HepG2 (cell line): ENCODE measurements around the gene TRIAP1. TPM values are rescaled to one million over a fixed set of nuclear protein-coding genes. Genes with fewer than 3 reads are reported as not detected.

Experiments used
- CHD4 ChIP-seq: fragments of 200-600 bp; sonication (generic); IDR thresholded peaks from 2 replicates; pipeline ENCODE4 v1.7.0; 2017; ENCODE audit warnings: mild to moderate bottlenecking, low read length, borderline replicate concordance
- CREB1 ChIP-seq, 2 experiments: fragments of 450-650 bp in 1 of 2; IDR thresholded peaks; 2 replicates each; pipeline ENCODE4 v1.6.1; 2016 to 2017; ENCODE audit warnings: control low read depth in 1 of 2, mild to moderate bottlenecking in 1 of 2, missing compliant biosample characterization in 1 of 2, missing genetic modification characterization in 1 of 2
- DMAP1 ChIP-seq: IDR thresholded peaks from 2 replicates; pipeline ENCODE4 v1.6.1; 2016
- GATAD1 ChIP-seq: IDR thresholded peaks from 2 replicates; pipeline ENCODE4 v1.6.1; 2016; ENCODE audit warnings: missing genetic modification reagents, missing compliant biosample characterization
- KLF13 ChIP-seq: sonication (generic); formaldehyde crosslinking; IDR thresholded peaks from 2 replicates; pipeline ENCODE4 v1.4.0; 2020; ENCODE audit warnings: mild to moderate bottlenecking, missing genetic modification reagents
- NFIB ChIP-seq: sonication (generic); formaldehyde crosslinking; IDR thresholded peaks from 2 replicates; pipeline ENCODE4 v1.9.0; 2021; ENCODE audit warnings: missing genetic modification reagents, mild to moderate bottlenecking, borderline replicate concordance
- NR2F1 ChIP-seq, 2 experiments: fragments of 450-650 bp in 1 of 2; formaldehyde crosslinking in 1 of 2; IDR thresholded peaks; 2 replicates each; pipeline versions ENCODE4 v1.5.0 to v1.6.1; 2016 to 2020; ENCODE audit warnings: mild to moderate bottlenecking in 1 of 2, missing compliant biosample characterization in 1 of 2, missing genetic modification reagents in 1 of 2, moderate library complexity in 1 of 2
- PHF21A ChIP-seq: sonication (generic); formaldehyde crosslinking; IDR thresholded peaks from 2 replicates; pipeline ENCODE4 v1.5.0; 2020; ENCODE audit warnings: mild to moderate bottlenecking, missing genetic modification reagents
- PRPF4 ChIP-seq: fragments of 200-400 bp; formaldehyde crosslinking; IDR thresholded peaks from 2 replicates; pipeline ENCODE4 v1.6.1; 2016; ENCODE audit warnings: low read length, low read depth; ENCODE audit not compliant: poor library complexity, severe bottlenecking
- SCMH1 ChIP-seq: sonication (generic); formaldehyde crosslinking; IDR thresholded peaks from 2 replicates; pipeline ENCODE4 v1.9.0; 2021; ENCODE audit warnings: missing genetic modification reagents, mild to moderate bottlenecking, borderline replicate concordance
- YEATS2 ChIP-seq: sonication (generic); formaldehyde crosslinking; IDR thresholded peaks from 2 replicates; pipeline ENCODE4 v1.4.0; 2020; ENCODE audit warnings: missing genetic modification reagents, borderline replicate concordance
- ZBTB20 ChIP-seq: sonication (generic); formaldehyde crosslinking; IDR thresholded peaks from 2 replicates; pipeline ENCODE4 v1.8.1; 2023; ENCODE audit warnings: missing genetic modification reagents, low read depth, mild to moderate bottlenecking, borderline replicate concordance
- ZBTB8A ChIP-seq: sonication (generic); formaldehyde crosslinking; IDR thresholded peaks from 2 replicates; pipeline ENCODE4 v1.4.0; 2020; ENCODE audit warnings: mild to moderate bottlenecking, low read depth, missing genetic modification reagents, borderline replicate concordance
- ZKSCAN1 ChIP-seq: fragments of 150-350 bp; IDR thresholded peaks from 2 replicates; pipeline ENCODE4 v1.6.1; 2014; ENCODE audit warnings: low read length
- ZKSCAN8 ChIP-seq: IDR thresholded peaks from 2 replicates; pipeline ENCODE4 v1.6.1; 2016; ENCODE audit warnings: borderline replicate concordance, missing genetic modification reagents, missing compliant biosample characterization
- ZNF3 ChIP-seq: IDR thresholded peaks from 2 replicates; pipeline ENCODE4 v1.7.0; 2017; ENCODE audit warnings: inconsistent platforms
- ZNF350 ChIP-seq: sonication (generic); formaldehyde crosslinking; IDR thresholded peaks from 2 replicates; pipeline ENCODE4 v1.4.0; 2020; ENCODE audit warnings: mild to moderate bottlenecking, low read depth, missing genetic modification reagents, borderline replicate concordance
- ZNF605 ChIP-seq: sonication (generic); formaldehyde crosslinking; IDR thresholded peaks from 2 replicates; pipeline ENCODE4 v1.8.0; 2022; ENCODE audit warnings: mild to moderate bottlenecking, missing genetic modification reagents
- ZNF674 ChIP-seq: sonication (generic); formaldehyde crosslinking; IDR thresholded peaks from 2 replicates; pipeline ENCODE4 v1.5.0; 2020; ENCODE audit warnings: low read depth, mild to moderate bottlenecking, missing genetic modification reagents
- ZNF761 ChIP-seq: sonication (generic); formaldehyde crosslinking; conservative IDR thresholded peaks from 2 replicates; pipeline ENCODE4 v1.4.0; 2020; ENCODE audit warnings: mild to moderate bottlenecking, missing genetic modification reagents
- ZNF775 ChIP-seq: sonication (generic); formaldehyde crosslinking; IDR thresholded peaks from 2 replicates; pipeline ENCODE4 v1.4.0; 2020; ENCODE audit warnings: missing genetic modification reagents, mild to moderate bottlenecking, moderate library complexity, borderline replicate concordance
- polyA plus RNA-seq, 8 experiments: library from polyadenylated mRNA; depleted of rRNA in 3 of 8; stranded (reverse) in 7 of 8; unstranded in 1 of 8; fragments of >200 nt; fragmentation: Illumina TruSeq in 4 of 8; extraction: Trizol in 4 of 8; gene quantifications; 2 replicates each; pipeline versions ENCODE4 v1.2.1 to v1.2.3, GENCODE V29; 2011 to 2016; ENCODE audit warnings: low read depth in 4 of 8, missing spikeins in 1 of 8, mixed read lengths in 1 of 8; ENCODE audit not compliant: insufficient read depth in 1 of 8
- total RNA-seq, 5 experiments: library from RNA; depleted of rRNA; stranded (reverse); fragments of >200 nt; fragmentation: Illumina TruSeq; extraction: Trizol; gene quantifications; 2 replicates each; pipeline ENCODE4 v1.2.3, GENCODE V29; 2016; ENCODE audit warnings: low read depth in 1 of 5
- TF ChIP-seq, protein P1 (sequence below): sonication (generic); formaldehyde crosslinking; IDR thresholded peaks from 2 replicates; pipeline ENCODE4 v1.4.0; 2020; ENCODE audit warnings: missing genetic modification reagents
- TF ChIP-seq, protein P2 (sequence below): sonication (generic); formaldehyde crosslinking; IDR thresholded peaks from 2 replicates; pipeline ENCODE4 v1.9.0; 2021; ENCODE audit warnings: missing genetic modification reagents, mild to moderate bottlenecking, borderline replicate concordance

Gene TRIAP1
- total and polyA plus RNA-seq, 2 of the 13 experiments (the other 11 are each of a cell fraction or from before 2014, with no cell fraction given): 55.0 to 117 TPM

- TF ChIP-seq SCMH1 (CRISPR knock-in tag): no peak
- no peak for TF ChIP-seq GATAD1 (CRISPR knock-in tag)
- TF ChIP-seq PHF21A: no peak; the same call in 1 of the 2 replicates
- no peak for TF ChIP-seq ZKSCAN8 (CRISPR knock-in tag)
- TF ChIP-seq ZNF775 (CRISPR knock-in tag): no peak
- TF ChIP-seq ZNF3 (CRISPR knock-in tag): 0 out of 2 replicates have a peak, but pooled peaks have one; percentile 43
- TF ChIP-seq ZNF350: 0 out of 2 replicates have a peak, but pooled peaks have one; percentile 50
- no peak for TF ChIP-seq ZNF674
- TF ChIP-seq ZBTB20 (CRISPR knock-in tag): peak; percentile 46; the same call in 1 of the 2 replicates
- TF ChIP-seq, protein P1, sequence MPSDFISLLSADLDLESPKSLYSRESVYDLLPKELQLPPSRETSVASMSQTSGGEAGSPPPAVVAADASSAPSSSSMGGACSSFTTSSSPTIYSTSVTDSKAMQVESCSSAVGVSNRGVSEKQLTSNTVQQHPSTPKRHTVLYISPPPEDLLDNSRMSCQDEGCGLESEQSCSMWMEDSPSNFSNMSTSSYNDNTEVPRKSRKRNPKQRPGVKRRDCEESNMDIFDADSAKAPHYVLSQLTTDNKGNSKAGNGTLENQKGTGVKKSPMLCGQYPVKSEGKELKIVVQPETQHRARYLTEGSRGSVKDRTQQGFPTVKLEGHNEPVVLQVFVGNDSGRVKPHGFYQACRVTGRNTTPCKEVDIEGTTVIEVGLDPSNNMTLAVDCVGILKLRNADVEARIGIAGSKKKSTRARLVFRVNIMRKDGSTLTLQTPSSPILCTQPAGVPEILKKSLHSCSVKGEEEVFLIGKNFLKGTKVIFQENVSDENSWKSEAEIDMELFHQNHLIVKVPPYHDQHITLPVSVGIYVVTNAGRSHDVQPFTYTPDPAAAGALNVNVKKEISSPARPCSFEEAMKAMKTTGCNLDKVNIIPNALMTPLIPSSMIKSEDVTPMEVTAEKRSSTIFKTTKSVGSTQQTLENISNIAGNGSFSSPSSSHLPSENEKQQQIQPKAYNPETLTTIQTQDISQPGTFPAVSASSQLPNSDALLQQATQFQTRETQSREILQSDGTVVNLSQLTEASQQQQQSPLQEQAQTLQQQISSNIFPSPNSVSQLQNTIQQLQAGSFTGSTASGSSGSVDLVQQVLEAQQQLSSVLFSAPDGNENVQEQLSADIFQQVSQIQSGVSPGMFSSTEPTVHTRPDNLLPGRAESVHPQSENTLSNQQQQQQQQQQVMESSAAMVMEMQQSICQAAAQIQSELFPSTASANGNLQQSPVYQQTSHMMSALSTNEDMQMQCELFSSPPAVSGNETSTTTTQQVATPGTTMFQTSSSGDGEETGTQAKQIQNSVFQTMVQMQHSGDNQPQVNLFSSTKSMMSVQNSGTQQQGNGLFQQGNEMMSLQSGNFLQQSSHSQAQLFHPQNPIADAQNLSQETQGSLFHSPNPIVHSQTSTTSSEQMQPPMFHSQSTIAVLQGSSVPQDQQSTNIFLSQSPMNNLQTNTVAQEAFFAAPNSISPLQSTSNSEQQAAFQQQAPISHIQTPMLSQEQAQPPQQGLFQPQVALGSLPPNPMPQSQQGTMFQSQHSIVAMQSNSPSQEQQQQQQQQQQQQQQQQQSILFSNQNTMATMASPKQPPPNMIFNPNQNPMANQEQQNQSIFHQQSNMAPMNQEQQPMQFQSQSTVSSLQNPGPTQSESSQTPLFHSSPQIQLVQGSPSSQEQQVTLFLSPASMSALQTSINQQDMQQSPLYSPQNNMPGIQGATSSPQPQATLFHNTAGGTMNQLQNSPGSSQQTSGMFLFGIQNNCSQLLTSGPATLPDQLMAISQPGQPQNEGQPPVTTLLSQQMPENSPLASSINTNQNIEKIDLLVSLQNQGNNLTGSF (CRISPR knock-in tag): no peak
- no peak for TF ChIP-seq KLF13 (CRISPR knock-in tag)
- TF ChIP-seq YEATS2 (CRISPR knock-in tag): no peak
- TF ChIP-seq NR2F1 (CRISPR knock-in tag; IDR thresholded peaks at IDR 0.05): no peak
- no peak; the same call in 1 of the 2 replicates for TF ChIP-seq DMAP1 (CRISPR knock-in tag)
- TF ChIP-seq ZKSCAN1: no peak
- TF ChIP-seq ZNF761: no peak
- TF ChIP-seq NFIB (CRISPR knock-in tag): 0 out of 2 replicates have a peak, but pooled peaks have one; percentile 29
- TF ChIP-seq CREB1 (IDR thresholded peaks at IDR 0.05): no peak
- TF ChIP-seq CREB1 (CRISPR knock-in tag; IDR thresholded peaks at IDR 0.05): no peak
- TF ChIP-seq PRPF4: no peak
- no peak for TF ChIP-seq CHD4
- TF ChIP-seq ZNF605 (CRISPR knock-in tag): peak; percentile 59; the same call in 1 of the 2 replicates
- TF ChIP-seq, protein P2, sequence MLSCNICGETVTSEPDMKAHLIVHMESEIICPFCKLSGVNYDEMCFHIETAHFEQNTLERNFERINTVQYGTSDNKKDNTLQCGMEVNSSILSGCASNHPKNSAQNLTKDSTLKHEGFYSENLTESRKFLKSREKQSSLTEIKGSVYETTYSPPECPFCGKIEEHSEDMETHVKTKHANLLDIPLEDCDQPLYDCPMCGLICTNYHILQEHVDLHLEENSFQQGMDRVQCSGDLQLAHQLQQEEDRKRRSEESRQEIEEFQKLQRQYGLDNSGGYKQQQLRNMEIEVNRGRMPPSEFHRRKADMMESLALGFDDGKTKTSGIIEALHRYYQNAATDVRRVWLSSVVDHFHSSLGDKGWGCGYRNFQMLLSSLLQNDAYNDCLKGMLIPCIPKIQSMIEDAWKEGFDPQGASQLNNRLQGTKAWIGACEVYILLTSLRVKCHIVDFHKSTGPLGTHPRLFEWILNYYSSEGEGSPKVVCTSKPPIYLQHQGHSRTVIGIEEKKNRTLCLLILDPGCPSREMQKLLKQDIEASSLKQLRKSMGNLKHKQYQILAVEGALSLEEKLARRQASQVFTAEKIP: no peak
- no peak for TF ChIP-seq ZBTB8A (CRISPR knock-in tag)
These were observed 24.1 kb upstream of the TRIAP1 start (continued) for GRCh38 chr12:120470150-120470784.
